Stimulated activated CD8-positive, alpha-beta memory T cell treated with anti-CD3 and anti-CD28 coated beads, Interleukin-15, amount 100 ng/mL, for 4 hours (primary cell): Measurements from ENCODE around the gene SCNM1.

Experiments
- DNase-seq, 2 donors: peaks; one replicate each; pipeline ENCODE4 v3.0.0-alpha.2; 2020; ENCODE audit warnings: low read depth in 2 of 2

The SCNM1 gene

GRCh38 chr1:151165738-151166504, at the start of gene SCNM1, which contains the start of gene LYSMD1:
SCNM1 (plus strand) TSS chr1:151166144; CDS start chr1:151166153, 9 bp downstream.
LYSMD1 (minus strand) TSS chr1:151165902; CDS start chr1:151165258, 644 bp downstream.
- DNase-seq, result peak; percentile 86 to 93

GRCh38 chr1:151124763-151125403, 41.1 kb upstream of the SCNM1 start:
- no peak for DNase-seq

- no peak for DNase-seq
Observed at GRCh38 chr1:151128800-151129199, 37.1 kb upstream of the SCNM1 start.

- DNase-seq, result peak; percentile 58 to 69
Observed at GRCh38 chr1:151130987-151131586, 34.9 kb upstream of the SCNM1 start.

- no peak for DNase-seq
Observed at GRCh38 chr1:151131701-151132334, 34.1 kb upstream of the SCNM1 start.

GRCh38 chr1:151132335-151133017, 33.5 kb upstream of the SCNM1 start:
- no peak for DNase-seq

GRCh38 chr1:151133018-151133806, 32.7 kb upstream of the SCNM1 start:
- DNase-seq, result no peak

GRCh38 chr1:151134396-151134795, 31.5 kb upstream of the SCNM1 start:
- no peak for DNase-seq

- no peak for DNase-seq
Observed at GRCh38 chr1:151134991-151135390, 31.0 kb upstream of the SCNM1 start.

- no peak for DNase-seq
Observed at GRCh38 chr1:151135433-151136385, 30.2 kb upstream of the SCNM1 start.

GRCh38 chr1:151137789-151138188, 28.2 kb upstream of the SCNM1 start:
- DNase-seq, result no peak

GRCh38 chr1:151142411-151143056, 23.4 kb upstream of the SCNM1 start:
- DNase-seq, result no peak

GRCh38 chr1:151143057-151143435, 22.9 kb upstream of the SCNM1 start:
- DNase-seq, result no peak

- no peak for DNase-seq
Observed at GRCh38 chr1:151143986-151144385, 22.0 kb upstream of the SCNM1 start.

- DNase-seq, result no peak
Observed at GRCh38 chr1:151144474-151145303, 21.3 kb upstream of the SCNM1 start.

- DNase-seq, result no peak
Observed at GRCh38 chr1:151145304-151146071, 20.5 kb upstream of the SCNM1 start.

- DNase-seq, result no peak
Observed at GRCh38 chr1:151146072-151146411, 19.9 kb upstream of the SCNM1 start.
